HepG2 (cell line): ENCODE results near the gene CD248. TPM values are rescaled to one million over a fixed set of nuclear protein-coding genes. Genes with fewer than 3 reads are reported as not detected.

Experiments used
- ATAC-seq: fragments of 200-7000 bp; cut with Tn5 transposase; 3 replicates; pipeline ENCODE4 v1.9.1; 2020; ENCODE audit warnings: mild to moderate bottlenecking, moderate library complexity
- BruUV-seq: library from RNA; stranded (reverse); fragments of 400-500 nt; replicated peaks from 2 replicates; lab custom pipeline; 2021; lab: Mats Ljungman, UMichigan
- CTCF ChIA-PET: fragments of 300-600 bp; formaldehyde crosslinking; extraction: SDS; loops from one replicate; lab custom pipeline; 2021; ENCODE audit warnings: low total read pairs, inconsistent platforms, low intra/inter-chr PET ratio; lab: Yijun Ruan, JAX
- POLR2A ChIA-PET: fragments of 350-600 bp; sonication (Branson Sonifier 250); formaldehyde crosslinking; loops from one replicate; lab custom pipeline; 2020; ENCODE audit warnings: antibody characterized with exemption, inconsistent platforms; lab: Yijun Ruan, JAX
- DNase-seq: peaks from one replicate; pipeline ENCODE4 v3.0.0-alpha.2; 2015; ENCODE audit warnings: low spot score
- FAIRE-seq: peaks from 3 replicates; lab custom pipeline; 2011; peaks lifted over from hg19 to GRCh38; lab: Jason Lieb, UNC
- H2AFZ ChIP-seq: one replicate; pipeline ENCODE4 v1.6.1; 2011; ENCODE audit warnings: low read length, inconsistent platforms
- H3K27ac ChIP-seq: fragments of 300-600 bp; 3 replicates; pipeline ENCODE4 v1.8.0; 2011; ENCODE audit warnings: mixed run types, mild to moderate bottlenecking, mixed read lengths, low read length, inconsistent platforms; ENCODE audit not compliant: insufficient read depth; ENCODE audit errors: extremely low read length
- H3K27me3 ChIP-seq, 2 experiments: fragments of 200-600 bp in 1 of 2; 2 replicates in 1 of 2; 3 replicates in 1 of 2; pipeline versions ENCODE4 v1.6.0 to v1.8.0; 2011; ENCODE audit warnings: low read length in 2 of 2, mild to moderate bottlenecking in 2 of 2, moderate library complexity in 2 of 2, inconsistent platforms in 1 of 2; ENCODE audit not compliant: insufficient read depth in 2 of 2, control insufficient read depth in 1 of 2
- H3K36me3 ChIP-seq, 2 experiments: fragments of 200-600 bp in 1 of 2; replicated peaks in 1 of 2; 2 replicates in 1 of 2; 3 replicates in 1 of 2; pipeline versions ENCODE4 v1.5.1 to v1.8.0; 2011; ENCODE audit warnings: low read length in 2 of 2, inconsistent platforms in 1 of 2; ENCODE audit not compliant: insufficient read depth in 2 of 2, control insufficient read depth in 1 of 2
- H3K4me1 ChIP-seq: 2 replicates; pipeline ENCODE4 v1.5.1; 2012; ENCODE audit warnings: low read length, inconsistent platforms; ENCODE audit not compliant: insufficient read depth
- H3K4me2 ChIP-seq: 2 replicates; pipeline ENCODE4 v1.6.0; 2011; ENCODE audit warnings: low read depth, low read length, inconsistent platforms
- H3K4me3 ChIP-seq, 3 experiments: fragments of 200-600 bp in 1 of 3; sonication (generic), shearing (Covaris generic) in 1 of 3; replicated peaks in 1 of 3; 2 replicates each; pipeline ENCODE4 v1.5.1; 2011 to 2016; ENCODE audit warnings: low read length in 3 of 3, inconsistent platforms in 2 of 3, low read depth in 2 of 3, mild to moderate bottlenecking in 2 of 3, control low read depth in 1 of 3, mixed read lengths in 1 of 3; ENCODE audit not compliant: insufficient read depth in 1 of 3
- H3K79me2 ChIP-seq: one replicate; pipeline ENCODE4 v1.6.1; 2011; ENCODE audit warnings: low read length, inconsistent platforms; ENCODE audit not compliant: insufficient read depth
- H3K9ac ChIP-seq: 2 replicates; pipeline ENCODE4 v1.6.0; 2011; ENCODE audit warnings: mild to moderate bottlenecking, low read depth, low read length, inconsistent platforms; ENCODE audit not compliant: insufficient read depth
- H3K9me3 ChIP-seq: 2 replicates; pipeline ENCODE4 v1.5.1; 2012; ENCODE audit warnings: mild to moderate bottlenecking, low read length
- H4K20me1 ChIP-seq: 2 replicates; pipeline ENCODE4 v1.6.0; 2011; ENCODE audit warnings: inconsistent platforms, mild to moderate bottlenecking, low read length, moderate library complexity; ENCODE audit not compliant: insufficient read depth
- KLF15 ChIP-seq: sonication (generic); formaldehyde crosslinking; IDR thresholded peaks from 2 replicates; pipeline ENCODE4 v1.8.1; 2023; ENCODE audit warnings: borderline replicate concordance, mild to moderate bottlenecking, inconsistent platforms, missing genetic modification reagents, mixed read lengths
- RXRA ChIP-seq: sonication (generic); formaldehyde crosslinking; IDR thresholded peaks from 2 replicates; pipeline ENCODE4 v1.5.1; 2020; ENCODE audit warnings: missing genetic modification reagents
- TRIM24 ChIP-seq: sonication (generic); formaldehyde crosslinking; IDR thresholded peaks from 2 replicates; pipeline ENCODE4 v1.8.0; 2022; ENCODE audit warnings: mild to moderate bottlenecking, missing genetic modification reagents
- TSC22D2 ChIP-seq: sonication (generic); formaldehyde crosslinking; IDR thresholded peaks from 2 replicates; pipeline ENCODE4 v1.5.1; 2020; ENCODE audit warnings: missing genetic modification reagents, mild to moderate bottlenecking, borderline replicate concordance
- ZEB1 ChIP-seq: IDR thresholded peaks from 2 replicates; pipeline ENCODE4 v1.6.1; 2012; ENCODE audit warnings: mild to moderate bottlenecking, low read depth, inconsistent platforms; ENCODE audit not compliant: insufficient replicate concordance
- ZNF331 ChIP-seq: sonication (generic); formaldehyde crosslinking; IDR thresholded peaks from 2 replicates; pipeline ENCODE4 v1.4.0; 2020; ENCODE audit warnings: missing genetic modification reagents
- ZNF605 ChIP-seq: sonication (generic); formaldehyde crosslinking; IDR thresholded peaks from 2 replicates; pipeline ENCODE4 v1.8.0; 2022; ENCODE audit warnings: mild to moderate bottlenecking, missing genetic modification reagents
- WGBS: methylation state at CpG from one replicate; pipeline ENCODE4 v1.1.6; 2017; ENCODE audit warnings: low lambda C conversion rate; 5-methylcytosine and 5-hydroxymethylcytosine counted together
- in situ Hi-C: cut with HindIII; loops from 2 replicates; pipeline ENCODE4 v1.10.0; 2017; ENCODE audit warnings: low pct_unique_long_range_greater_than_20kb; ENCODE audit not compliant: extremely low pct_ligation_motif_present
- intact Hi-C: fragments of 100-400 bp; cut with micrococcal nuclease; formaldehyde crosslinking; loops from one replicate; pipeline ENCODE4 v1.10.0; 2022; ENCODE audit not compliant: unreplicated experiment
- polyA plus RNA-seq, 8 experiments: library from polyadenylated mRNA; depleted of rRNA in 3 of 8; stranded (reverse) in 7 of 8; unstranded in 1 of 8; fragments of >200 nt; fragmentation: Illumina TruSeq in 4 of 8; extraction: Trizol in 4 of 8; gene quantifications; 2 replicates each; pipeline versions ENCODE4 v1.2.1 to v1.2.3, GENCODE V29; 2011 to 2016; ENCODE audit warnings: low read depth in 4 of 8, missing spikeins in 1 of 8, mixed read lengths in 1 of 8; ENCODE audit not compliant: insufficient read depth in 1 of 8
- total RNA-seq, 5 experiments: library from RNA; depleted of rRNA; stranded (reverse); fragments of >200 nt; fragmentation: Illumina TruSeq; extraction: Trizol; gene quantifications; 2 replicates each; pipeline ENCODE4 v1.2.3, GENCODE V29; 2016; ENCODE audit warnings: low read depth in 1 of 5

Gene CD248
- total and polyA plus RNA-seq, 2 of the 13 experiments (the other 11 are each of a cell fraction or from before 2014, with no cell fraction given): 0.25 to 0.35 TPM

GRCh38 chr11:66266378-66267038, 50.3 kb downstream of the CD248 start:
- H3K36me3 ChIP-seq: peaks cover 4 to 10% of the 10 kb centered on the region in 2 experiments; a peak in 3 of 5 replicates
- ChIA-PET POLR2A (interaction anchor here (1.7 to 4.0 kb wide), 2 partner anchors 22 to 51 kb away, joined by 8 to 31 read pairs; partner anchors contain the start of gene YIF1A), CTCF (no interaction called here)
- in situ Hi-C loops (no loop called here), intact Hi-C loops (no loop called here)
- H3K9me3 ChIP-seq: no peaks in the 10 kb centered on the region
- peaks cover 24% of the 10 kb centered on the region for H3K79me2 ChIP-seq
- no TSS peak for BruUV-seq
- FAIRE-seq (no peak), ATAC-seq (no peak), DNase-seq (no peak)
- H3K4me3 ChIP-seq: no peak overlapping the region
- H3K4me1 ChIP-seq: peaks cover 13% of the 10 kb centered on the region
- no peak overlapping the region for H3K27ac ChIP-seq
- H4K20me1 ChIP-seq: peaks cover 10% of the 10 kb centered on the region
- TF ChIP-seq TRIM24 (no peak), ZNF605 (CRISPR knock-in tag) (0 out of 2 replicates have a peak, but pooled peaks have one; percentile 8), RXRA (0 out of 2 replicates have a peak, but pooled peaks have one; percentile 3), KLF15 (CRISPR knock-in tag) (no peak)
- no peak overlapping the region for H3K9ac ChIP-seq
- no peak overlapping the region for H3K4me2 ChIP-seq
- H2AFZ ChIP-seq: no peak overlapping the region
- no peaks in the 10 kb centered on the region; a peak in 1 of 5 replicates for H3K27me3 ChIP-seq
- WGBS: over 99% methylated on average over 8 of the region's 20 CpGs

GRCh38 chr11:66265531-66266377, 51.1 kb downstream of the CD248 start:
- Histone ChIP-seq H3K9me3 (no peaks in the 10 kb centered on the region), H3K9ac (no peak overlapping the region), H3K27ac (no peak overlapping the region), H3K27me3 (no peaks in the 10 kb centered on the region; a peak in 1 of 5 replicates), H3K4me1 (peaks cover 13% of the 10 kb centered on the region), H3K79me2 (peaks cover 20% of the 10 kb centered on the region), H3K4me3 (no peak overlapping the region), H3K4me2 (no peak overlapping the region), H4K20me1 (peaks cover 10% of the 10 kb centered on the region), H3K36me3 (peaks cover 3 to 9% of the 10 kb centered on the region in 2 experiments; a peak in 2 of 5 replicates), H2AFZ (no peak overlapping the region)
- DNase-seq: no peak
- no peak for ATAC-seq
- no peak for FAIRE-seq
- in situ Hi-C loops: no loop called here
- POLR2A ChIA-PET: no interaction called here
- no TSS peak for BruUV-seq
- CTCF ChIA-PET: no interaction called here
- 94% methylated on average over 4 of the region's 26 CpGs for WGBS
- intact Hi-C loops: no loop called here
- no peak for TF ChIP-seq TSC22D2
- no peak for TF ChIP-seq ZNF331 (CRISPR knock-in tag)
- no peak for TF ChIP-seq ZEB1
